ENCODE data around the gene TJP3.

The TJP3 gene

DNA sequence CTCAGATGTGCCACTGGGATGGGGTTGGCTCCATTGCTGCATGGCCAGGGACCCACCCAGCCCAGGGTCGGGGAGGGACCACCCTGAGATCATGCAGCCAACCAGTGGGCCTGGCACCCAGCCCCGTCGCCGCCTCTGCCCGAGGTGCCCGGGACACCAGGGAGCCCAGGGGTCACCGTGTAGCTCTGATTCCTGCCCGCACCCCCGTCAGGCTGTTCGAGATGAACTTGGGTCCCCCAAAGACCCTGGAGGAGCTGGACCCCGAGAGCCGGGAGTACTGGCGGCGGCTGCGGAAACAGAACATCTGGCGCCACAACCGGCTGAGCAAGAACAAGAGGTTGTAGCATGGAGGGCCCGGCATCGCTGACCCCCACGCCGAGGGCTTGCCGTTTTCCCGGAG is 58.9 kb downstream of the TJP3 start:
- in situ Hi-C loops (cut with MboI; ENCODE audit: low sequenced_read_pairs) = no loop called here

DNA sequence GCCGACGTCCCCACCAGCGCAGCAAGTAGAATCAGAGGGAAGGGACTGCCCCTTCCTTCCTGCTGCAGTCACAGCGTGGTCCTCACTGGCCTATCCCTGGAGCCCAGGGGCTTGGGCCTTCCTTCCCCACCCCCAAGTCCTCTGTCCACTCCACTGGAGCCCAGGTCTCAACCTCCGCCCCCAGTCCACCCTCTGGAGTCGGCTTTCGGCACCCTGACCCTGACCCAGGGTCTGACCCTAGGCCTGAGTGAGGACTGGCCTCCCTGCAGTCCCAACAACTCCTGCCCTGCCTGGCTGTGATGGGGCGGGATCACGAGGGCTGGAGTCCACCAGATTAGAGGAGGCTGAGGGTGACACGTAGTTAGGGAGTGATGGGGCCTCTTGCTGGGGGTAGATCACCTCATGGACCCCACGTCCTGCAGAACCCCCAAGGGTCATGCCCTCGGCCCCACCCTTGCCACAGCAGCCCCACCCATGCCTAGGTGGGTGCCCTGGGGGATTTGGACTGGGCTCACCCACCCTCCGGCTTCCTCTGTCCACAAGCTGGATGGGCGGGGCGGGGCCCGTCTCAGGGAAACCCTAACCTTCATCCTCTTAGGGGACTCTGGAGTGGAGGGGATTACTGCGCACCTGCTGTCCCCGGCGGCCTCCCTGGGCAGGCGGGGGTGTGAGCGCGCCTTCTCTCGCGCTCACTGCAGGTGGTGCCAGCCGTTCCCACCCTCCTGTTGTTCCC is 60.0 kb downstream of the TJP3 start:
- in situ Hi-C loops (cut with MboI; ENCODE audit: low sequenced_read_pairs) = no loop called here

DNA sequence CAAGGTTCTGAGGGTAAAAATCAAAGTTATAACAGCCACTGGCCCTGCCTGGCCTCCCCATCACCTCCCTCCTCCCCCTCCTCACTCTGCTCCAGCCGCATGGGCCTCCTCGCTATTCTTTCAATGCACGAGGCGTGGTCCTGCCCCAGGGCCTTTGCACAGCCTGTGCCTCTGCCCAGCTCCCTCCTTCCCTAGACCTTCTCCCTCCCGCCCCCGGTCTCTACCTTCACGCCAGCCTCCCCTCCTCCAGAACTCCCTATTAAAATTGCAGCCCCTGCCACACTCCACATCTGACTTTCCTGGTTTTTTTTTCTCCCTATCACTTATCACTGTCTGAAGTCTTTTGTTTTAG is 60.5 kb downstream of the TJP3 start:
- in situ Hi-C loops (cut with MboI; ENCODE audit: low sequenced_read_pairs) = no loop called here

DNA sequence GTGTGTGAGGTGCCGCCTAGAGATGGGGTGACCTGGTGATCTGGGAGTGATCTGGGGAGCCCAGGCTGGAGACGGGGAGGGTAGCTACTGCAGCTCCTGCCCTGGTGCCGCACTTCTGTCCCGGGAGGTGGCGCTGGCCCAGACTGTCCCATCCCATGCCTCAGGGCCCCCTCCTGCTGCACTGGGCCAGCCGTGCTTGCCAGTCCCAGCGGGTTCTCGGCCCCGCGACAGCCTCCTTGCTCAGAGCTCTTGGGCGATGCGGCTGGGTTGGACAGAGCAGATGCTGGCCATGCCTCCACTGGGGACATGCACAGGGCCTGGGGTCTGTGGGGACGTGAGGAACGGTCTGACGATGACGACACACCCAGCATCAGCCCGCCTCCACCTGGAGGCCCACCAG is 61.3 kb downstream of the TJP3 start:
- in situ Hi-C loops (cut with MboI; ENCODE audit: low sequenced_read_pairs) = no loop called here

DNA sequence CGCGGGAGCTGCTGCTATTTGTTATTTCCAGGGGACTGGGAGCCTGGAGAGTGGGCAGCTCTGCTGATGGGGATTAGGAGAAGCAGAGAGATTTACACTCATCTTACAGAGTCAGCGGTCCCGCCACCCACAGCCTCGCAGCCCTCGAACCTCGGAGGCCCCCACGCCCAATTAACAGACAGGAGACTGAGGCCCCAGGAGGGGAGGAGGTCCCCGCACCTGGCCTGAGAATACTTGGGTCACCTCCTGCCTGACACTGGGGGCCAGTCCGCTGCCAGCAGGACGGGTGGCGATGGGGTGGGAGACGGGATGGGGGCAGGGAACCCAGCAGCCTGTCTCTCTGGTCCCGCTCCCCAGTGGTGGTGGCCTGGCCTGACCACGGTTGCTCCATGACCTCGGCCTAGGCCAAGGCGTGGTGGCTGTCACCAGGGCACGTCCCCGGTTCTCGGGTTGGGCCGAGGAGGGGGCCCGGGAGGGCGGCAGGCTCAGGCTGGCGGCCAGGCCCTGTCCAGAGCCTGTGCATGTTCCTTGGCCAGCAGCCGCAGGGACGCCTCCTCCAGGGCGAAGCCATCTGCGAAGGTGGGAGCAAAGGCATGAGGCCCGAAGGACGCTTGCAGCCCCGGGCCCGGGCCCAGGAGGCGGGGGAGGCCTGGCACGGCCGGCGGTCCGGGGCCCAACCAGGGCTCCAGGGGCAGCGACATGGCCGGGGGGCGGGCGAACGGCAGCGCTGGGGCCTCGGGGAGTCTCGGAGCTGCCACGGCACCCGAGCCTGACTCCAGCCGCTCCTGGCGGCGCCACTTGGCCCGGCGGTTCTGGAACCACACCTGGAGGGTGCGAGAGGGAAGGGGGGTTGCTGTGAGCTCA is 62.2 kb downstream of the TJP3 start:
- in situ Hi-C loops (cut with MboI; ENCODE audit: low sequenced_read_pairs) = no loop called here

DNA sequence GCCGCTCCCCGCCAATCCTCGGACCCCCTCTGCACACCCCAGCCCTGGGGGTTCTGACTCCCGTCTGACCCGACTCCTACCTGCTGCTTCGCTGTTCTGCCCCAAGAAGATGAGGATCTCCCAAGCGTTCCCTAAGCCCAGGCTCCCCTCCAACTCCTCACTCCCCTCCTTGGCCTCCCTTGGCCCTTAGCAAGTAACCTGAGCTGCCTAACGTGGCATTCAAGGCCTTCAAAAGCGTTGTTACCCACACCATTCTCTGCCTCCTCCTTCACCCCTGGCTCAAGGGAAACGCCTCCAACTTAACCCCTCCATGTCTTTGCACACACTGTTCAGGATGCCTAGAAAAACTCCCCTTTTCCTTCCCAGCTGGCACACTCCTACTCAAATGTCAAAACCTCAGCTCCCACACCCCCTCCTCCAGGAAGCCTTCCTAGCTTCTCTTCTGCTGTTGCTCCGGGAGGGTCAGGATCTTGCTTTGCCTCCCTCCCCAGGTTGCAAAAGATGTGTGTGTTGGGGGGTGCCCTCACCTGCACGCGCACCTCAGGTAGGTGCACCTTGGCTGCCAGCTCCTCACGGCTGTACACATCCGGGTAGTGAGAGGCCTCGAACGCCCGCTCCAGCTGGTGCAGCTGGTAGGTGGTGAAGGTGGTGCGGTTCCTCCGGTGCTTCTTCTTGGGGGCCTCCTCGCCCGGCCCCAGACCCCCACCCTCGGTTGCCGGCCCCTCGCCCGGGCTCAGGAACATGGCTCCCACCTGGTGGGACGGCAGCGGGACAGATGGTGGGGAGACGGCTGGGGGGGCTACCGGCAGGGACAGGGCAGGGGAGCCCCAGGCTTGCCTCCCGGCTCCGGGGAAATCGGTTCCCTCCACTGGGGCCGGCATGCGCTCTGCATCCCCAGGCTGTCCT is 63.1 kb downstream of the TJP3 start:
- in situ Hi-C loops (cut with MboI; ENCODE audit: low sequenced_read_pairs) = no loop called here

DNA sequence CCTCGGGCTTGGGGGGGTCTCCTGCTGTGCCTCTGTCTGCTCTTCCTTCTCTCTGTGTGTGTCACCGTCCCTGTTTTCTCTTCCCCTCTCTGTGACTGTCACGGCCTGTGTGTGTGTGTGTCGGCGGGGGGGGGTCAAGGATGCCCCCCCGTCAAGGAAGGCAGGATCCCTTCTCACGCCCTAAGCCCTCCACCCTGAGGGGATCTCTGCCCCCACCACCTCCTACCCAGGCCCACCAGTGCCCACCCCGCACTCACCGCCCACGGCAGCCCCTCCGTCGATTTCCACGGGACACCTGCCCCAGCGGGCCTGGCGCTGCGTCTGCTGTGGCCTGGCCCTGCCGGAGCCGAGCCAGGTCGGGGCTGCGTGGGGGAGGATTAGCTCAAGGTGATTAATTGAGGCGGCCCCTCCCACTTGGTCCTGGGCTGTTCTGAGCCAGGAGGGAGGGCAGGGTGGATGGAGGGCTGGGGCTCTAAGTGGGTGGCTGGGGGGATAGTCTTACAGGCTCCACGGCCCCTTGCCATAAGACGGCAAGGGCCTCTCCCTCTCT is 63.8 kb downstream of the TJP3 start, which contains the start of gene RAX2:
TSS of gene RAX2 (minus strand) at position 323 of the 550 bp plus-strand sequence. CDS start 486 bp downstream, outside the sequence.
- in situ Hi-C loops (cut with MboI; ENCODE audit: low sequenced_read_pairs) = no loop called here

DNA sequence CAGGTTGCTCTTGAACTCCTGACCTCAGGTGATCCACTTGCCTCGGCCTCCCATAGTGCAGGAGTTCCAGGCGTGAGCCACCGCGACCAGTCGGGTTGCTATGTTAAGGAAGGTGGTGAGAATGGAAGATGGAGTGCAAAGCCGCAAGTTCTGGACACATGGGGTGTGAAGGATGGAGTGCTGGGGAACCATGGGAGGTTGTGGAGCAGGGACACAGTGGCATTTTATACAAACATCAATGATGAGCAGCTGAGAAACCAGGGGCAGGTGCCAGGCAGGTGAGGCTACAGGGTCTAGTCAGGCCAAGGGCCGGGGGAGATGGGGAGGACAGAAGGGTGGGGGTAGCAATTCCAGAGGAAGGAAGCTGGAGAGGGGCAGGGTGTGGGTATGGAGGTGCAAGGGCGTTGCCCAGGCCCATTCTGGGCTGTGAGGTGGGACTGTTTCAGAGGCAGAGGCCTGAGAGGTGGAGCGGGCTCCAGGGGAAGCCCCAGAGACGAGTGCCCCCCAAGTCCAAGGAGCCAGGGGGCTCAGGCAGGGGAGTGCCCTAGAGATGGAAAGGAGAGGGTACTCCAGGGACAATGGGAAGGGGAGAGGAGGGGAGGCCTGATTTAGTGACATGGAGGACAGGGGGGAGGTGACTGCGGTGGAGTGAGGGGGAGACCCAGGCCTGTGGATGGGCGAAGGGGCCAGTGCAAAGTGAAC is 65.8 kb downstream of the TJP3 start:
- in situ Hi-C loops (cut with MboI; ENCODE audit: low sequenced_read_pairs) = no loop called here

DNA sequence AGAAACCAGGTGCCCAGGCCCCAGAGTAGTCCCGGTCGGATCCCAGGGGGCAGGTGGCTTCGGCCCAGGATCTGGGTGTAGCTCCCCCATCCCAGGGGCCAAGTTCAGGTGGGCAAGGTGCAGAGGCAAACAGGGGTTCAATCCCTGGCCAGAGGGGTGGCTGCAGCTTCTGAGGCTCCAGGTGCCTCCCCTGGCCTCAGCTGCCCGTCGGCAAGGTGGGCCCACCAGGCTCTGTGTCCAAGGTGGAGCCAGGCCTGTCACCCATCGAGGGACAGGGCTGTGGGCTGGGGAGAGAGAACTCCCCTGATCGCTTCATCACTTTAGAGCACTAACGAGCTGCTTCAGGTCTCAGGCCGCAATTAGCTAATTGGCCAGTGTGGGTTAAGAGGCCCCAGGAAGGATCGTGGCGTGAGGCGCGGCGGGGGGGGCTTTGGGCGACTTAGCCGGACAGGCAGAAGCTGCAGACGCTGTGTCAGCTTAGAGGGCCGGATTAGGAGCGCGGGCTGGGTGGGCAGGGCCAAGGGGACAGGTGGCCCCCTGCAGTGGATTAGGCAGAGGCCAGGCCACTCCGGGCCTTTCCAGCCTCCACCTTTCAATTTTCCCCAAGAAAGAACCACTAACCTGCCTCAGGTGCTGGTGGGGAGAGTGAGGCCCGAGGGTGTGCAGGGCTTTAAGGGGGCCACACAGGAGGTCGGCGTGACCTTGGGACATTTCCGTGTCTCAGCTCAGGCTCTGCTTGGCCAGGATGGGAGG is 66.6 kb downstream of the TJP3 start:
- in situ Hi-C loops (cut with MboI; ENCODE audit: low sequenced_read_pairs) = no loop called here

DNA sequence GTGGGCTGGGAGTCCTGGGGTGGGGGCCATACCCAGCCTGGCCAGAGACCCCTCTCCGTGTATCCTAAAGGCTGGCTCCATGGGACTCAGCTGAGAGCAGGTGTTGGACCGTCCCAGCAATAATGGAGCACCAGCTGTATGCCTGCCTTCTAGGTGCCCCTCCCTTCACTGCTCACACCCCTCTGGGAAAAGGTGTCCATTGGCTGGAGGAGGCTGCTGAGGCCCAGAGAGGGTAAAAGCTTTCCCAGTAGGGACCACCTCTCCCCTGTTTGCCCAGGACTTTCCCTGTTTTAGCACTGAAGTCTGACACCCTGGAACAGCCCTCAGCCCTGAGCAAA is 67.2 kb downstream of the TJP3 start:
- in situ Hi-C loops (cut with MboI; ENCODE audit: low sequenced_read_pairs) = no loop called here

DNA sequence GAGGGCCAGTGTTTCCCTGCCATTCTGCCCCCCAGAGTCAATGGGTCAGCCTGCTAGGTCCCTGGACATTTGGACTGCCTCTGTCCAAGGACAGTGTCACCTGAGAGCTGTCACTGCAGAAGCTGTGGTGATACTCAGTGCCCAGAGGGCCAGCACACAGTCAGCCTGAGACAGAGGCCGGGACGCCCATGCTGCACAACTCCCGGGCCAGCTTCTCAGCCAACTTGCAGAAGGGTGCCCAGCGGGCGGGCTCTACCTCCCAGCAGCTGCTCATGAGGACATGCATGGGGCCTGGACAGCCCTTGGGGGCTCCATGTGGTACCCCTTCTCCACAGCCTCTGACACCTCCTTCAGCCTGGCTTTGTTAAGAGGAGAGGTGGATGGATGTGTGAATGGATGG is 67.6 kb downstream of the TJP3 start:
- in situ Hi-C loops (cut with MboI; ENCODE audit: low sequenced_read_pairs) = no loop called here

DNA sequence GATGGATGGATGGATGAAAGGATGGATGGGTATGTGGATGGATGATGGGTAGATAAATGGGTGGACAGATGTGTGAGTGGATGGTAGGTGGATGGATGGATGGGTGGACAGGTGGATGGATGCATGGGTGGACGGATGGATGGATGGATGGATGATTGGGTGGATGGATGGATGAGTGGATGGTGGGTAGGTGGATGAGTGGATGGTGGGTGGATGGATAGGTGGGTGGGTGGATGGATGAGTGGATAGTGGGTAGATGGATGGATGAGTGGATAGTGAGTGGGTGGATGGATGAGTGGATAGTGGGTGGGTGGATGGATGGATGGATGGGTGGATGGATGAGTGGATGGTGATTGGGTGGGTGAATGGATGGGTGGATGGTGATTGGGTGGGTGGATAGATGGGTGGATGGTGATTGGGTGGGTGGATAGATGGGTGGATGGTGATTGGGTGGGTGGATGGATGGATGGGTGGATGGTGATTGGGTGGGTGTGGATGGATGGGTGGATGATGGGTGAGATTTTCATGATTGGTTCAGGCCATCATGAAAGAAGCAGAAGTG is 68.4 kb downstream of the TJP3 start:
- in situ Hi-C loops (cut with MboI; ENCODE audit: low sequenced_read_pairs) = no loop called here

DNA sequence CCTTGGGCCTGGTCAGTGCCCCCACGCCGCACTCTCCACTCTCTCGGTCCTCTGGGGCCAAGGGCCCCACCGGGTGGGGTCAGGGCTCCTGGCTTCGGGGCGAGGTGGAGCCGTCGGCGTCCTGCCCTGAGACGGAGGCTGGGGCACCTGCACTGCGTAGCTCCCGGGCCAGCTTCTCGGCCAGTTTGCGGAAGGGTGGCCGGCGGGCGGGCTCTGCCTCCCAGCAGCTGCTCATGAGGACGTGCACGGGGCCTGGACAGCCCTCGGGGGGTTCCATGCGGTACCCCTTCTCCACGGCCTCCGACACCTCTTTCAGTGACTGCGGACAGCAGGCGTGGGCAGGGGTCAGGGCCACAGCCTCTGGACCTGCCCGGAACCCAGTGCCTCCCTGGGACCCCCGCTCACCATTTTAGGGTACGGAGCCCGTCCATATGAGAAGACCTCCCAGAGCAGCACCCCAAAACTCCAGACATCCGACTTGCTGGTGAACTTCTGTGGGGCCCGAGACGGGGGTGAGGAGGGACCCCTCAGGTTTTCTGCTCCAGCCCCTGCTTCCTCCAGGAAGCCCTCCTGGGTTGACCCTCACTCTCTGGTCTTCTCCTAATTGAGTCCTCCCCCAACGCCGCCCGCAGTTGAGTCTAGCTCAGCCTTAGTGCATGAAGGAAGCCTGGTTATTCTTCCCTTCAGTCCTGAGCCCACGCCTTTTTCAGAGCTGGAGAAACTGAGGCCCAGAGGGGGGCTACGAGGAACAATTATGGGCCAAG is 70.1 kb downstream of the TJP3 start:
- in situ Hi-C loops (cut with MboI; ENCODE audit: low sequenced_read_pairs) = no loop called here

DNA sequence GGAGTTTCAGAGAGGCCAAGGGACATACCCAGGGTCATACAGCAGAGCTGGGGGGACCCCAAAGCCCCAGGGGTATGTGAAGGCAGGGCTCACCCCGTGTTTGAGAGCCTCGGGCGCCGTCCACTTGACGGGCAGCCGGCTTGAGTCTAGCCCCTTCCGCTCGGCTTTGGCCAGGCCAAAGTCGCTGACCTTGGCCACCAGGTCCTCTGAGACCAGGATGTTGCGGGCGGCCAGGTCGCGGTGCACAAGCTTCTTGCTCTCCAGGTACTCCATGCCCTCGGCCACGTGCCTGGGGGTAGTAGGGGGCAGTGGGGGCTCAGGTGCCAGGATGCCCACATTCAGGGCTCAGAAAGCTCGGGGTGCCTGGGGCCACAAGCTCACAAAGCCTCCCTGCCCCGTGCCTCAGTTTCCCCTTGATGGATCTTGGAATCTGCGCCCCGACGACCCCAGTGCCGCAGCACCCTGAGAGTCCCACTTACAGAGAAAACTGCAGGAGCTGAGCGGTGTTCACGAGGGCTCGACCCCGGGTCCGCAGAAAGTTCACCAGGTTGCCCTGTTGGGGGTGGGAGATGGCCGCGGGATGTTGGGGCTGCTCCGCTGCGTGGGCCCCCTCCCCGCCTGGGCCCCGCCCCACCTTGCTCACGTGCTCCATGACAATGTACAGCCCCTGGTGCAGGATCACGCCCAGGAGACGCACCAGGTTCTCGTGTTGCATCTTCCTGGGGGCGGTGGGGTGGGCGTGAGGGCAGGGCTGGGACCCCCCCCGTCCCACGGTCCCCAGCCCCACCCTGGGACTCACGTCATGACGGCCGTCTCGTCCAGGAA is 70.9 kb downstream of the TJP3 start:
- in situ Hi-C loops (cut with MboI; ENCODE audit: low sequenced_read_pairs) = no loop called here

DNA sequence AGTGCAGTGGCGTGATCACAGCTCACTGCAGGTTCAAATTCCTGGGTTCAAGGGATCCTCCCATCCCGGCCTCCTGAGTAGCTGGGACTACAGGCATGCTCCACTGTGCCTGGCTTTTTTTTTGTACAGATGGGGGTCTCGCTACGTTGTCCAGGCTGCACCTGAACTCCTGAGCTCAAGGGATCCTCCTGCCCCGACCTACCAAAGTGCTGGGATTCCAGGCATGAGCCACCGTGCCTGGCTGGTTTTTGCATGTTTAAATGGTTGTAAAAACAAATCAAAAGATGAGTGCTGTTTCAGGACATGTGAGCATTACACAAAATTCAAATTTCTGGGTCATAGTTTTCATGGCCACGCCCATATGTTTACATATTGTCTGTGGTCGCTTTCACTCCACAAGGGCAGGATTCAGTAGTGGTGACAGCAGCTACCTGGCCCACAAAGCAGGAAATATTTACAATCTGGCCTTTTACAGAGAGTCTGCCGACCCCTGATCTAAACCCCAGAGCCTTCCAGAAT is 72.7 kb downstream of the TJP3 start:
- in situ Hi-C loops (cut with MboI; ENCODE audit: low sequenced_read_pairs) = no loop called here

DNA sequence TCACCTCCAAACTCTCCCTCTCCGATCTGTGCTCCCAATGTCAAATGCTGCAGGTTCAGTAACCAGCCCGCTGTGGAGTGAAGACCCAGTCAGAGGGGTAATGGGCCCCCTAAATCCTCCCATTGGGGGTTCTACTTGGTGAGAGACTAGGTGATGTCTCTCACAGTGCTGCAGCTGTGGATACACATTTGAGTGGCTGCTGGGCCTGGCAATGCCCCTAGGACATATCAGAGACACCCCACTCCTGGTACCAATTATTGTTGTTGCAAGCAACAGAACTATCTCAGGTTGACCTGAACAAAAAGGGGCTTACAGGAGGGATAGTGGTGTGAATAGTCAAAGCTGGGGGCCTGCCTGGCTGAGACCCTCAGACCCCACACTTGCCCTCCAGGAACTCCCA is 73.4 kb downstream of the TJP3 start:
- in situ Hi-C loops (cut with MboI; ENCODE audit: low sequenced_read_pairs) = no loop called here

DNA sequence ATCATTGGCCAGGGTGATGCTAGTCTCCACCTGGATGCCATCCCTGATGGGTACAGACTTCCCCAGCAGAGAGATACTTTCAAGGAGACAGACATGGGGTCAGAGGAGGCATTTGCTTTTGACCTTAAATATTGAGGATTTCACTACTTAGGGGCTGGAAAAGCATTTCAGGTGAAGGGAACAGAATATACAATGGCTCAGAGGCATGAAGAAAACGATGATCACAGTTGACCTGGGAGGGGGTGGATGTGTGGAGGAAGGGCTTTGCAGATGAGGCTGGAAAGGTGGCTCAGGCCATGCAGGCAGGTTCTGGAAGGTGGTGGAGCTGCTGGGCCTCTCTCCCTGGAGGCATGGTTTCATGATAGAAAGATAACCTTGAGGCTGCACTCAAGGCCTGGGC is 74.1 kb downstream of the TJP3 start:
- in situ Hi-C loops (cut with MboI; ENCODE audit: low sequenced_read_pairs) = no loop called here

DNA sequence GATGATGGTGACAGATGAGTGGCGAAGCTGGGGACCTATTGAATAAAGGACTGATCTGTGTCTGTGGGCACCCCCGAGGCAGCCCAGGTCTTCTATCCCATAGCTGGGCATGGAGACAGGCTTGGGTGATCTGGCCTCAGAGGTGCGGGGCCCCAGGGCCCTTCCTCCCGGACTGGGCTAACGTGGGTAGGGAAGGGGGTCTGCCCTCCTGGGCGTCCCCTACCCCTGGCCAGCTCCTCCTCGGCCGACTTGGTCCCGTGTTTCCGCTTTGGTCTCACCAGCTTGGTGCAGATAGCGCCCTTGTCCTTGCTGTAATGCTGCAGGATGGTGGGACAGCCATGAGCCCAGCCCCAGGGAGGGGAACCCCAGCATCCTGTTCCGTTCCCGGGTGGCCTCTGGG is 74.7 kb downstream of the TJP3 start:
- in situ Hi-C loops (cut with MboI; ENCODE audit: low sequenced_read_pairs) = no loop called here
